BJ (cell line): ENCODE data around the gene CMSS1. TPM values are rescaled to one million over a fixed set of nuclear protein-coding genes. Genes with fewer than 3 reads are reported as not detected.

Experiments used
- CTCF ChIA-PET: fragments of 350-600 bp; formaldehyde crosslinking; extraction: SDS; loops from one replicate; lab custom pipeline; 2021; ENCODE audit warnings: antibody characterized with exemption, inconsistent platforms; lab: Yijun Ruan, JAX
- POLR2A ChIA-PET: fragments of 300-600 bp; sonication (Branson Sonifier 250); formaldehyde crosslinking; extraction: SDS; loops from one replicate; lab custom pipeline; 2021; ENCODE audit warnings: antibody characterized with exemption; lab: Charles Lee
- DNase-seq: peaks from one replicate; pipeline ENCODE4 v3.0.0-alpha.2; 2011; ENCODE audit warnings: low read depth
- H3K27me3 ChIP-seq: 2 replicates; pipeline ENCODE4 v1.6.0; 2011; ENCODE audit warnings: low read length; ENCODE audit not compliant: control insufficient read depth, insufficient read depth
- H3K36me3 ChIP-seq: 2 replicates; pipeline ENCODE4 v1.5.1; 2011; ENCODE audit warnings: low read length; ENCODE audit not compliant: control insufficient read depth, insufficient read depth
- H3K4me3 ChIP-seq: 2 replicates; pipeline ENCODE4 v1.5.1; 2011; ENCODE audit warnings: low read depth, mild to moderate bottlenecking, control low read depth, low read length
- CTCF ChIP-seq: IDR thresholded peaks from 2 replicates; pipeline ENCODE4 v1.5.1; 2011; ENCODE audit warnings: low read depth, mild to moderate bottlenecking, control low read depth, inconsistent platforms, low read length, moderate library complexity; ENCODE audit not compliant: insufficient read depth
- polyA plus RNA-seq: library from polyadenylated mRNA; depleted of rRNA; stranded (reverse); fragments of >200 nt; gene quantifications from 2 replicates; pipeline ENCODE4 v1.2.3, GENCODE V29; 2011

Gene CMSS1
- polyA plus RNA-seq, 1 experiment: 6.7 TPM

- no peak for DNase-seq
- Histone ChIP-seq H3K36me3 (peaks cover 1% of the 10 kb centered on the region), H3K4me3 (no peak overlapping the region), H3K27me3 (no peaks in the 10 kb centered on the region)
- ChIA-PET POLR2A (no interaction called here), CTCF (interaction anchor here (0.6 to 1.1 kb wide), 3 partner anchors 9 to 138 kb away, joined by 3 to 8 read pairs (median 3); no protein-coding TSS in a partner anchor)
- TF ChIP-seq CTCF: no peak
These were observed 18.2 kb upstream of the CMSS1 start for GRCh38 chr3:99799422-99799821.

GRCh38 chr3:99803297-99803696 is 14.4 kb upstream of the CMSS1 start:
- H3K27me3 ChIP-seq: no peaks in the 10 kb centered on the region
- H3K36me3 ChIP-seq: no peaks in the 10 kb centered on the region
- ChIA-PET POLR2A (no interaction called here), CTCF (interaction anchor here (2.3 kb wide), 1 partner anchor 13 kb away, joined by 5 read pairs; no protein-coding TSS in a partner anchor)
- no peak for DNase-seq
- TF ChIP-seq CTCF: no peak
- H3K4me3 ChIP-seq: no peak overlapping the region

- H3K4me3 ChIP-seq: no peak overlapping the region
- no peaks in the 10 kb centered on the region for H3K27me3 ChIP-seq
- no peak for TF ChIP-seq CTCF
- DNase-seq: no peak
- POLR2A ChIA-PET: no interaction called here
- CTCF ChIA-PET: interaction anchor here (0.7 to 2.3 kb wide), 2 partner anchors 15 to 52 kb away, joined by 4 to 5 read pairs; no protein-coding TSS in a partner anchor
- H3K36me3 ChIP-seq: no peaks in the 10 kb centered on the region
These were observed 12.5 kb upstream of the CMSS1 start for GRCh38 chr3:99805160-99805559.

GRCh38 chr3:99808163-99808794 is 9.4 kb upstream of the CMSS1 start:
- no peak for DNase-seq
- POLR2A ChIA-PET: interaction anchor here (0.5 to 0.6 kb wide), 2 partner anchors 19 to 791 kb away, joined by 3 to 4 read pairs; no protein-coding TSS in a partner anchor
- peaks cover 2% of the 10 kb centered on the region; the same call in 1 of the 2 replicates for H3K27me3 ChIP-seq
- no peaks in the 10 kb centered on the region for H3K36me3 ChIP-seq
- TF ChIP-seq CTCF: peak; percentile 94
- H3K4me3 ChIP-seq: no peak overlapping the region
- CTCF ChIA-PET: interaction anchor here (0.5 to 2.3 kb wide), 20 partner anchors 9 to 980 kb away, joined by 3 to 13 read pairs (median 4); partner anchors contain the start of gene CMSS1

- Histone ChIP-seq H3K36me3 (no peaks in the 10 kb centered on the region), H3K27me3 (peaks cover 2% of the 10 kb centered on the region; the same call in 1 of the 2 replicates), H3K4me3 (no peak overlapping the region)
- ChIA-PET CTCF (interaction anchor here (0.6 to 2.3 kb wide), 5 partner anchors 15 to 211 kb away, joined by 3 to 13 read pairs (median 3); no protein-coding TSS in a partner anchor), POLR2A (no interaction called here)
- no peak for TF ChIP-seq CTCF
- DNase-seq: no peak
These were observed 8.1 kb upstream of the CMSS1 start for GRCh38 chr3:99809565-99809964.
